ENCODE data around the gene FARSB.

GRCh38 chr2:222683805-222684204 lies 27.9 kb upstream of the FARSB start:
- no peak for TF ChIP-seq MYC (IDR thresholded peaks at IDR 0.05; ENCODE audit: low read depth, low read length)
- no peak for TF ChIP-seq CTCF (IDR thresholded peaks at IDR 0.05; ENCODE audit: low read depth, low read length)
